HCT116 (cell line): ENCODE measurements around the gene ASPRV1. TPM values are rescaled to one million over a fixed set of nuclear protein-coding genes. Genes with fewer than 3 reads are reported as not detected.

Experiments
- ATAC-seq: fragments of 200-7000 bp; cut with Tn5 transposase; 2 replicates; pipeline ENCODE4 v1.9.1; 2020; ENCODE audit warnings: mild to moderate bottlenecking, moderate library complexity
- BruUV-seq: library from RNA; stranded (reverse); fragments of 400-500 nt; replicated peaks from 2 replicates; lab custom pipeline; 2021; lab: Mats Ljungman, UMichigan
- CTCF ChIA-PET: fragments of 300-600 bp; sonication (Branson Sonifier 250); formaldehyde crosslinking; loops from one replicate; lab custom pipeline; 2021; ENCODE audit warnings: antibody characterized with exemption; lab: Charles Lee
- POLR2A ChIA-PET: fragments of 300-600, 350-600 bp; sonication (Branson Sonifier 250); formaldehyde crosslinking; loops from one replicate; lab custom pipeline; 2021; ENCODE audit warnings: antibody characterized with exemption; lab: Charles Lee
- RAD21 ChIA-PET, 2 experiments: fragments of 300-600 bp; sonication (Branson Sonifier 250); formaldehyde crosslinking; loops; one replicate each; lab custom pipeline; 2023; ENCODE audit warnings: low total read pairs in 2 of 2; ENCODE audit not compliant: uncharacterized antibody in 2 of 2, unreplicated experiment in 2 of 2, low non-redundant PET in 1 of 2; lab: Charles Lee
- DNase-seq: peaks from one replicate; pipeline ENCODE4 v3.0.0-alpha.2; 2010; ENCODE audit warnings: low read depth, low spot score
- H2AFZ ChIP-seq: fragments of 200-600 bp; shearing (Covaris generic), sonication (generic); 2 replicates; pipeline ENCODE4 v1.6.1; 2017; ENCODE audit warnings: low read depth, mixed run types, mixed read lengths, antibody characterized with exemption, low read length; ENCODE audit not compliant: poor library complexity, severe bottlenecking
- H3K27ac ChIP-seq: 2 replicates; pipeline ENCODE4 v1.5.1; 2012; ENCODE audit warnings: low read depth, low read length
- H3K27me3 ChIP-seq: fragments of 200-600 bp; sonication (generic); 2 replicates; pipeline ENCODE4 v1.6.1; 2016; ENCODE audit warnings: mixed run types, low read length, mixed read lengths; ENCODE audit not compliant: insufficient read depth
- H3K36me3 ChIP-seq, 2 experiments: fragments of 200-500 bp in 1 of 2; fragments of 200-600 bp in 1 of 2; sonication (Bioruptor generic) in 1 of 2; sonication (generic) in 1 of 2; 2 replicates each; pipeline versions ENCODE4 v1.5.1 to v1.6.1; 2014 to 2016; ENCODE audit warnings: low read length in 2 of 2, inconsistent platforms in 1 of 2, mixed read lengths in 1 of 2, mixed run types in 1 of 2; ENCODE audit not compliant: insufficient read depth in 2 of 2, control insufficient read depth in 1 of 2
- H3K4me1 ChIP-seq, 2 experiments: fragments of 200-600 bp in 1 of 2; sonication (generic) in 1 of 2; 2 replicates each; pipeline versions ENCODE4 v1.5.1 to v1.6.1; 2012 to 2017; ENCODE audit warnings: low read length in 2 of 2, inconsistent platforms in 1 of 2, mild to moderate bottlenecking in 1 of 2, mixed read lengths in 1 of 2, mixed run types in 1 of 2, moderate library complexity in 1 of 2; ENCODE audit not compliant: insufficient read depth in 2 of 2, control insufficient read depth in 1 of 2
- H3K4me2 ChIP-seq: fragments of 200-600 bp; sonication (generic); 2 replicates; pipeline ENCODE4 v1.6.1; 2017; ENCODE audit warnings: mixed run types, low read length, mixed read lengths
- H3K4me3 ChIP-seq, 2 experiments: fragments of 200-600 bp in 1 of 2; sonication (generic) in 1 of 2; replicated peaks in 1 of 2; 2 replicates each; pipeline ENCODE4 v1.5.1; 2011 to 2016; ENCODE audit warnings: low read length in 2 of 2, control low read depth in 1 of 2, low read depth in 1 of 2, mild to moderate bottlenecking in 1 of 2, mixed read lengths in 1 of 2, mixed run types in 1 of 2
- H3K79me2 ChIP-seq: fragments of 200-600 bp; sonication (generic); 2 replicates; pipeline ENCODE4 v1.6.1; 2017; ENCODE audit warnings: mild to moderate bottlenecking, mixed run types, low read length, moderate library complexity, mixed read lengths; ENCODE audit not compliant: insufficient read depth
- H3K9ac ChIP-seq: fragments of 200-600 bp; sonication (generic); 2 replicates; pipeline ENCODE4 v1.6.1; 2016; ENCODE audit warnings: low read length, mixed read lengths
- H3K9me2 ChIP-seq: fragments of 200-600 bp; sonication (generic), shearing (Covaris generic); 2 replicates; pipeline ENCODE4 v1.6.1; 2017; ENCODE audit warnings: mixed run types, mild to moderate bottlenecking, moderate library complexity; ENCODE audit not compliant: insufficient read depth
- H3K9me3 ChIP-seq, 2 experiments: fragments of 200-500 bp in 1 of 2; fragments of 200-600 bp in 1 of 2; sonication (Bioruptor generic) in 1 of 2; sonication (generic) in 1 of 2; 2 replicates each; pipeline ENCODE4 v1.6.1; 2014 to 2017; ENCODE audit warnings: low read length in 2 of 2, mixed read lengths in 2 of 2, inconsistent platforms in 1 of 2, low read depth in 1 of 2, mild to moderate bottlenecking in 1 of 2, mixed run types in 1 of 2, moderate library complexity in 1 of 2; ENCODE audit not compliant: control insufficient read depth in 1 of 2, insufficient read depth in 1 of 2
- H4K20me1 ChIP-seq: fragments of 200-600 bp; sonication (generic), shearing (Covaris generic); 2 replicates; pipeline ENCODE4 v1.6.1; 2017; ENCODE audit warnings: mixed run types, mild to moderate bottlenecking, moderate library complexity; ENCODE audit not compliant: insufficient read depth
- ATF3 ChIP-seq: IDR thresholded peaks from 2 replicates; pipeline ENCODE4 v1.6.1; 2012
- CBX3 ChIP-seq: IDR thresholded peaks from 2 replicates; pipeline ENCODE4 v1.6.1; 2012; ENCODE audit warnings: low read depth
- CEBPB ChIP-seq: IDR thresholded peaks from 2 replicates; pipeline ENCODE4 v1.6.1; 2012; ENCODE audit warnings: low read depth
- CTCF ChIP-seq, 3 experiments: fragments of 200-600 bp in 1 of 3; sonication (generic) in 1 of 3; IDR thresholded peaks in 2 of 3; conservative IDR thresholded peaks in 1 of 3; 2 replicates each; pipeline ENCODE4 v1.5.1; 2012 to 2017; ENCODE audit warnings: low read depth in 2 of 3, low read length in 2 of 3, antibody characterized with exemption in 1 of 3, borderline replicate concordance in 1 of 3, control low read depth in 1 of 3, mild to moderate bottlenecking in 1 of 3, mixed read lengths in 1 of 3, mixed run types in 1 of 3, moderate library complexity in 1 of 3; ENCODE audit not compliant: insufficient read depth in 1 of 3
- EGR1 ChIP-seq: IDR thresholded peaks from 2 replicates; pipeline ENCODE4 v1.6.1; 2012; ENCODE audit warnings: low read depth
- ELF1 ChIP-seq: IDR thresholded peaks from 2 replicates; pipeline ENCODE4 v1.6.1; 2012; ENCODE audit warnings: low read depth, borderline replicate concordance
- EZH2phosphoT487 ChIP-seq: fragments of 200-600 bp; IDR thresholded peaks from 2 replicates; pipeline ENCODE4 v1.6.1; 2018; ENCODE audit warnings: antibody characterized with exemption, borderline replicate concordance
- FOSL1 ChIP-seq: IDR thresholded peaks from 2 replicates; pipeline ENCODE4 v1.6.1; 2012; ENCODE audit warnings: low read depth
- JUND ChIP-seq: IDR thresholded peaks from 2 replicates; pipeline ENCODE4 v1.6.1; 2012
- MAX ChIP-seq: IDR thresholded peaks from 2 replicates; pipeline ENCODE4 v1.6.1; 2012
- POLR2AphosphoS5 ChIP-seq: IDR thresholded peaks from 2 replicates; pipeline ENCODE4 v1.6.1; 2011; ENCODE audit warnings: mild to moderate bottlenecking, low read depth, low read length, moderate library complexity
- RAD21 ChIP-seq: IDR thresholded peaks from 2 replicates; pipeline ENCODE4 v1.6.1; 2012; ENCODE audit warnings: low read depth, mild to moderate bottlenecking
- REST ChIP-seq: IDR thresholded peaks from 2 replicates; pipeline ENCODE4 v1.6.1; 2012; ENCODE audit warnings: low read depth
- SIN3A ChIP-seq: IDR thresholded peaks from 2 replicates; pipeline ENCODE4 v1.6.1; 2012; ENCODE audit warnings: low read depth
- SP1 ChIP-seq: IDR thresholded peaks from 2 replicates; pipeline ENCODE4 v1.6.1; 2012; ENCODE audit warnings: low read depth
- SRF ChIP-seq: IDR thresholded peaks from 2 replicates; pipeline ENCODE4 v1.6.1; 2012; ENCODE audit warnings: low read depth
- YY1 ChIP-seq: IDR thresholded peaks from 2 replicates; pipeline ENCODE4 v1.6.1; 2011; ENCODE audit warnings: low read length, low read depth, moderate library complexity, mild to moderate bottlenecking; ENCODE audit not compliant: insufficient replicate concordance; ENCODE audit errors: extremely low read depth
- ZFX ChIP-seq: fragments of 450-650 bp; IDR thresholded peaks from 2 replicates; pipeline ENCODE4 v1.6.1; 2017
- ZNF274 ChIP-seq: fragments of 200-500 bp; sonication (Bioruptor generic); IDR thresholded peaks from 2 replicates; pipeline ENCODE4 v1.6.1; 2014; ENCODE audit warnings: mild to moderate bottlenecking, low read depth, low read length, inconsistent platforms
- intact Hi-C: fragments of 100-400 bp; cut with micrococcal nuclease; formaldehyde crosslinking; loops from 2 replicates; pipeline ENCODE4 v1.10.0; 2022
- total RNA-seq: library from RNA; stranded (reverse); gene quantifications from one replicate; pipeline ENCODE4 v1.2.1, GENCODE V29; 2021; ENCODE audit not compliant: unreplicated experiment

The ASPRV1 gene
- total RNA-seq, 1 experiment from 2014 or later: 1.1 TPM

- TF ChIP-seq REST (no peak), ZFX (no peak), CEBPB (no peak), EGR1 (no peak), SIN3A (no peak), RAD21 (no peak), EZH2phosphoT487 (no peak), YY1 (no peak), FOSL1 (no peak)
Measured at GRCh38 chr2:69979902-69980807, 18.7 kb upstream of the ASPRV1 start (continued).

- Histone ChIP-seq H3K9ac (no peak overlapping the region), H3K4me3 (no peak overlapping the region), H3K79me2 (no peaks in the 10 kb centered on the region), H3K27me3 (no peaks in the 10 kb centered on the region), H3K27ac (no peak overlapping the region), H3K36me3 (no peaks in the 10 kb centered on the region), H3K4me1 (no peaks in the 10 kb centered on the region; a peak in 1 of 4 replicates), H3K4me2 (no peak overlapping the region), H4K20me1 (no peaks in the 10 kb centered on the region), H3K9me2 (no peaks in the 10 kb centered on the region), H3K9me3 (no peaks in the 10 kb centered on the region), H2AFZ (no peak overlapping the region)
- POLR2A ChIA-PET: no interaction called here
- ATAC-seq (no peak), DNase-seq (no peak)
- intact Hi-C loops: no loop called here
- no TSS peak for BruUV-seq
- CTCF ChIA-PET: no interaction called here
- RAD21 ChIA-PET: no interaction called here
- TF ChIP-seq EZH2phosphoT487: no peak
- TF ChIP-seq RAD21: no peak
- no peak for TF ChIP-seq POLR2AphosphoS5
- TF ChIP-seq CEBPB: no peak
- TF ChIP-seq SRF: no peak
- no peak for TF ChIP-seq ELF1
- TF ChIP-seq JUND: no peak
- no peak for TF ChIP-seq CBX3
- no peak for TF ChIP-seq ATF3
- TF ChIP-seq ZNF274: no peak
- TF ChIP-seq CTCF (IDR thresholded peaks at IDR 0.05 in 2 of 3, conservative IDR thresholded peaks at IDR 0.05 in 1 of 3; ENCODE audit: borderline replicate concordance in 1 of 3, insufficient read depth in 1 of 3, low read depth in 2 of 3, low read length in 2 of 3): no peak
- no peak for TF ChIP-seq SP1
- TF ChIP-seq MAX: no peak
Measured at GRCh38 chr2:69977906-69978482, 16.6 kb upstream of the ASPRV1 start.
